ENCODE data around the gene CACNA1A. TPM values are rescaled to one million over a fixed set of nuclear protein-coding genes. Genes with fewer than 3 reads are reported as not detected.

CACNA1A gene
- total RNA-seq, 2 experiments from 2014 or later = 0.30 to 0.45 TPM

DNA sequence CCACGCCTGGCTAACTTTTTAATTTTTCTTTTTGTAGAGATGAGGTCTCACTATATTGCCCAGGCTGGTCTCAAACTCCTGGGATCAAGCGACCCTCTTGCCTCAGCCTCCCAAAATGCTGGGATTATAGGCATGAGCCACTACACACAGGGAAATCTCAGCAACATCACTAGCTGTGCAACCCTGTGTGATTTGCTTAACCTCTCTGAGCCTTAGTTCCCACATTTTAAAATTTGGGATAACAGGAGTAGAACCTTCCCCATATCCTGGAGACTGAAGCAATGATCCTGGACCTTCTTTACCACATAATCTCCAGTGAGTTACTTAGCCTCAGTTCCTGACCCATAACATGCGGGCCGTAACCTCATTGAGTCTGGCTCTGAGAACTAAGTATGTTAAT, 217.0 kb downstream of the CACNA1A start:
- Mint-ChIP-seq H3K27ac (no peak overlapping the region), H3K36me3 (ENCODE audit: low read depth) (no peaks in the 10 kb centered on the region), H3K9me3 (no peaks in the 10 kb centered on the region), H3K27me3 (peaks cover 4% of the 10 kb centered on the region), H3K4me1 (ENCODE audit: low read depth) (no peaks in the 10 kb centered on the region), H3K4me3 (no peak overlapping the region)
- no peak for DNase-seq
- TF ChIP-seq CTCF (IDR thresholded peaks at IDR 0.05) = no peak
- Histone ChIP-seq H3K27me3 (ENCODE audit: control insufficient read depth in 1 of 2, insufficient read depth in 2 of 2, low read length in 2 of 2) (no peaks in the 10 kb centered on the region), H3K4me3 (ENCODE audit: low read length) (no peak overlapping the region), H3K4me1 (ENCODE audit: insufficient read depth, low read length) (no peaks in the 10 kb centered on the region), H3K36me3 (ENCODE audit: insufficient read depth, low read length) (no peaks in the 10 kb centered on the region), H3K27ac (ENCODE audit: low read depth in 1 of 2, low read length in 2 of 2) (no peak overlapping the region), H3K9me3 (ENCODE audit: control insufficient read depth in 1 of 2, insufficient read depth in 1 of 2, low read length in 2 of 2) (no peaks in the 10 kb centered on the region)
- CTCF ChIA-PET = no interaction called here
- intact Hi-C loops (cut with DNase I, micrococcal nuclease) = no loop called here
- ATAC-seq (ENCODE audit: poor library complexity) = no peak
- POLR2A ChIA-PET = no interaction called here

GRCh38 chr19:13286195-13286985, 219.9 kb downstream of the CACNA1A start:
- no peaks in the 10 kb centered on the region for H3K4me1 Mint-ChIP-seq (ENCODE audit: low read depth)

More at GRCh38 chr19:13286195-13286985, 219.9 kb downstream of the CACNA1A start:
- ATAC-seq (ENCODE audit: poor library complexity) = no peak
- POLR2A ChIA-PET = no interaction called here
- Mint-ChIP-seq H3K36me3 (ENCODE audit: low read depth) (no peaks in the 10 kb centered on the region), H3K27ac (no peak overlapping the region), H3K27me3 (peaks cover 10% of the 10 kb centered on the region), H3K9me3 (no peaks in the 10 kb centered on the region), H3K4me3 (no peak overlapping the region)
- CTCF ChIA-PET = no interaction called here
- Histone ChIP-seq H3K27me3 (ENCODE audit: control insufficient read depth in 1 of 2, insufficient read depth in 2 of 2, low read length in 2 of 2) (no peaks in the 10 kb centered on the region), H3K9me3 (ENCODE audit: control insufficient read depth in 1 of 2, insufficient read depth in 1 of 2, low read length in 2 of 2) (no peaks in the 10 kb centered on the region), H3K27ac (ENCODE audit: low read depth in 1 of 2, low read length in 2 of 2) (no peak overlapping the region), H3K4me1 (ENCODE audit: insufficient read depth, low read length) (no peaks in the 10 kb centered on the region), H3K36me3 (ENCODE audit: insufficient read depth, low read length) (no peaks in the 10 kb centered on the region), H3K4me3 (ENCODE audit: low read length) (no peak overlapping the region)
- TF ChIP-seq CTCF (IDR thresholded peaks at IDR 0.05) = no peak
- no peak for DNase-seq
- intact Hi-C loops (cut with DNase I, micrococcal nuclease) = no loop called here
